C4-2B (cell line): ENCODE results near the gene CEP72.
"Not testable (repeated sequence)": the region's sequence is repeated elsewhere in the genome, so short reads cannot be mapped to it uniquely, and the experiment has no call there.

ENCODE experiments used
- ZFX ChIP-seq: fragments of 450-650 bp; IDR thresholded peaks from 2 replicates; pipeline ENCODE4 v1.6.1; 2017
- TF ChIP-seq, protein P1 (sequence below): fragments of 450-650 bp; conservative IDR thresholded peaks from 2 replicates; pipeline ENCODE4 v1.5.1; 2017; ENCODE audit warnings: mild to moderate bottlenecking

DNA sequence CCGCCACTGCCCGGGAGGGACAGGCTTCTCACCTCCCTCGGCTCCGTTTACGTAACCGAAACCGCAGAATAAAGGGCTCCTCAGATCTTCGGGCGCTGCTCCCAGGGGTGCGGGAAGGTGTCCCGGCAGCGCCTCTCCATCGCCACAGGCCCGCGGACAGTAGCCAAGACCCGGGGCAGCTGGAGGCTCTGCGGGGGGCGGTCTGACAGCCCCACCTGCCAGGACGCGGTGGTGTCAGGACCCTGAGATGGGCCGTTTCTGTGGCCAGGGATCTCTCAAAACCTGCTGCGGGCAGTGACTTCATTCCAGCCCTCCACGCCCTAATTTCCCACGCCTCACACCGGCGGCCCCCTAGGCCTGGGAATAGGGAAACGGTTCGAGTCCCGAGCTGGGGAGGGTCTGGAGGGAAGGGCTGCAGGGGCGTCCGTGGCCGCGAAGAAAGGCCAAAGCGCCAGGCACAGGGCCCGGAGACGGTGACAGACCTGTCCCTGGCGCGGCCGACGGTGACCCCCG lies 80.4 kb downstream of the CEP72 start:
- TF ChIP-seq, protein P1, sequence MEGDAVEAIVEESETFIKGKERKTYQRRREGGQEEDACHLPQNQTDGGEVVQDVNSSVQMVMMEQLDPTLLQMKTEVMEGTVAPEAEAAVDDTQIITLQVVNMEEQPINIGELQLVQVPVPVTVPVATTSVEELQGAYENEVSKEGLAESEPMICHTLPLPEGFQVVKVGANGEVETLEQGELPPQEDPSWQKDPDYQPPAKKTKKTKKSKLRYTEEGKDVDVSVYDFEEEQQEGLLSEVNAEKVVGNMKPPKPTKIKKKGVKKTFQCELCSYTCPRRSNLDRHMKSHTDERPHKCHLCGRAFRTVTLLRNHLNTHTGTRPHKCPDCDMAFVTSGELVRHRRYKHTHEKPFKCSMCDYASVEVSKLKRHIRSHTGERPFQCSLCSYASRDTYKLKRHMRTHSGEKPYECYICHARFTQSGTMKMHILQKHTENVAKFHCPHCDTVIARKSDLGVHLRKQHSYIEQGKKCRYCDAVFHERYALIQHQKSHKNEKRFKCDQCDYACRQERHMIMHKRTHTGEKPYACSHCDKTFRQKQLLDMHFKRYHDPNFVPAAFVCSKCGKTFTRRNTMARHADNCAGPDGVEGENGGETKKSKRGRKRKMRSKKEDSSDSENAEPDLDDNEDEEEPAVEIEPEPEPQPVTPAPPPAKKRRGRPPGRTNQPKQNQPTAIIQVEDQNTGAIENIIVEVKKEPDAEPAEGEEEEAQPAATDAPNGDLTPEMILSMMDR = not testable (repeated sequence)
- TF ChIP-seq ZFX = not testable (repeated sequence)
